ENCODE results near the gene NEURL1B. TPM values are rescaled to one million over a fixed set of nuclear protein-coding genes. Genes with fewer than 3 reads are reported as not detected.

NEURL1B gene
- total and polyA plus RNA-seq, 10 of the 15 experiments (the other 5 are each of a cell fraction or from before 2014, with no cell fraction given) = 0.04 to 0.28 (median 0.05) TPM; not detected in 4

GRCh38 chr5:172599204-172599567, 41.9 kb upstream of the NEURL1B start:
- ChIA-PET CTCF (no interaction called here), SMC1A (ENCODE audit: uncharacterized antibody, unreplicated experiment) (no interaction called here), RAD21 (ENCODE audit: unreplicated experiment) (no interaction called here), POLR2A (no interaction called here)
- Histone ChIP-seq H3K4me2 (ENCODE audit: control insufficient read depth, insufficient read depth) (no peak overlapping the region), H3K4me3 (no peak overlapping the region), H3K9me3 (replicated peaks; ENCODE audit: control insufficient read depth, insufficient read depth, low read length) (no peaks in the 10 kb centered on the region), H3K4me1 (ENCODE audit: control insufficient read depth, insufficient read depth, low read length) (no peaks in the 10 kb centered on the region), H3K36me3 (ENCODE audit: control insufficient read depth in 2 of 2, insufficient read depth in 2 of 2, low read length in 1 of 2) (no peaks in the 10 kb centered on the region), H3K9ac (ENCODE audit: control insufficient read depth, insufficient read depth, low read length) (no peak overlapping the region), H2AFZ (ENCODE audit: control insufficient read depth, low read depth, low read length) (no peak overlapping the region), H3K27me3 (replicated peaks in 1 of 2; ENCODE audit: control insufficient read depth in 2 of 2, insufficient read depth in 2 of 2, low read length in 1 of 2) (peaks cover 0 to 2% of the 10 kb centered on the region in 2 experiments; a peak in 2 of 4 replicates), H3K27ac (ENCODE audit: control insufficient read depth, insufficient read depth) (no peak overlapping the region), H4K20me1 (ENCODE audit: control insufficient read depth, insufficient read depth) (no peaks in the 10 kb centered on the region), H3K79me2 (ENCODE audit: control insufficient read depth, insufficient read depth, low read length) (no peaks in the 10 kb centered on the region)
- TF ChIP-seq HDAC6 (IDR thresholded peaks at IDR 0.05; ENCODE audit: unreplicated experiment) = no peak
- no peak for TF ChIP-seq SMARCA5 (IDR thresholded peaks at IDR 0.05)
- no peak for TF ChIP-seq JUND (IDR thresholded peaks at IDR 0.05; ENCODE audit: low read depth, low read length)
- TF ChIP-seq TAF1 (IDR thresholded peaks at IDR 0.05; ENCODE audit: borderline replicate concordance, low read depth, low read length) = no peak
- no peak for TF ChIP-seq HCFC1 (IDR thresholded peaks at IDR 0.05; ENCODE audit: low read length)
- no peak for TF ChIP-seq SKIL (IDR thresholded peaks at IDR 0.05; ENCODE audit: low read depth, poor library complexity, severe bottlenecking)
- no peak for TF ChIP-seq YBX1 (IDR thresholded peaks at IDR 0.05)
- TF ChIP-seq NR2C2 (IDR thresholded peaks at IDR 0.05; ENCODE audit: borderline replicate concordance, control insufficient read depth, insufficient read length, low read depth) = no peak
- TF ChIP-seq NFYB (IDR thresholded peaks at IDR 0.05; ENCODE audit: insufficient read depth, low read depth, low read length) = no peak
- TF ChIP-seq IRF4 (IDR thresholded peaks at IDR 0.05; ENCODE audit: low read depth, low read length) = no peak
- TF ChIP-seq SUZ12 (IDR thresholded peaks at IDR 0.05; ENCODE audit: unreplicated experiment) = no peak
- TF ChIP-seq ZZZ3 (IDR thresholded peaks at IDR 0.05; ENCODE audit: control insufficient read depth, insufficient read length, low read depth) = no peak
- TF ChIP-seq, protein P1, sequence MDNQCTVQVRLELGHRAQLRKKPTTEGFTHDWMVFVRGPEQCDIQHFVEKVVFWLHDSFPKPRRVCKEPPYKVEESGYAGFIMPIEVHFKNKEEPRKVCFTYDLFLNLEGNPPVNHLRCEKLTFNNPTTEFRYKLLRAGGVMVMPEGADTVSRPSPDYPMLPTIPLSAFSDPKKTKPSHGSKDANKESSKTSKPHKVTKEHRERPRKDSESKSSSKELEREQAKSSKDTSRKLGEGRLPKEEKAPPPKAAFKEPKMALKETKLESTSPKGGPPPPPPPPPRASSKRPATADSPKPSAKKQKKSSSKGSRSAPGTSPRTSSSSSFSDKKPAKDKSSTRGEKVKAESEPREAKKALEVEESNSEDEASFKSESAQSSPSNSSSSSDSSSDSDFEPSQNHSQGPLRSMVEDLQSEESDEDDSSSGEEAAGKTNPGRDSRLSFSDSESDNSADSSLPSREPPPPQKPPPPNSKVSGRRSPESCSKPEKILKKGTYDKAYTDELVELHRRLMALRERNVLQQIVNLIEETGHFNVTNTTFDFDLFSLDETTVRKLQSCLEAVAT (IDR thresholded peaks at IDR 0.05) = no peak
- TF ChIP-seq CHD4 (IDR thresholded peaks at IDR 0.05) = no peak
- DNase-seq (ENCODE audit: low read depth, low spot score) (no peak), ATAC-seq (no peak), FAIRE-seq (no peak)
- WGBS (ENCODE audit: insufficient coverage, insufficient replicate concordance, low lambda C conversion rate, missing lambda C conversion rate) = 7% methylated on average over 3 of the region's 3 CpGs
- intact Hi-C loops (cut with micrococcal nuclease; ENCODE audit: unreplicated experiment) (no loop called here), in situ Hi-C loops (cut with MboI) (no loop called here)
- no TSS peak for BruUV-seq (replicated peaks)
